ENCODE data around the gene CRYGC. TPM values are rescaled to one million over a fixed set of nuclear protein-coding genes. Genes with fewer than 3 reads are reported as not detected.

The CRYGC gene
- total and polyA plus RNA-seq, 2 of the 13 experiments (the other 11 are each of a cell fraction or from before 2014, with no cell fraction given): 0.20 to 0.27 TPM

- TF ChIP-seq ZBED4 (CRISPR knock-in tag; IDR thresholded peaks at IDR 0.05; ENCODE audit: borderline replicate concordance) (0 out of 2 replicates have a peak, but pooled peaks have one; percentile 14), ERF (CRISPR knock-in tag; IDR thresholded peaks at IDR 0.05) (peak; percentile 21; the same call in 1 of the 2 replicates), ZBTB33 (CRISPR knock-in tag; IDR thresholded peaks at IDR 0.05) (peak; percentile 32; the same call in 1 of the 2 replicates), SP140L (CRISPR knock-in tag; IDR thresholded peaks at IDR 0.05; ENCODE audit: borderline replicate concordance) (no peak), NFATC3 (CRISPR knock-in tag; IDR thresholded peaks at IDR 0.05) (0 out of 2 replicates have a peak, but pooled peaks have one; percentile 54), MAX (IDR thresholded peaks at IDR 0.05) (peak; percentile 80; the same call in 1 of the 2 replicates), ZNF687 (CRISPR knock-in tag; IDR thresholded peaks at IDR 0.05) (peak; percentile 2; the same call in 1 of the 2 replicates), SALL1 (CRISPR knock-in tag; IDR thresholded peaks at IDR 0.05) (peak; percentile 64; the same call in 1 of the 2 replicates), MATR3 (CRISPR knock-in tag; IDR thresholded peaks at IDR 0.05) (no peak), PAWR (CRISPR knock-in tag; IDR thresholded peaks at IDR 0.05; ENCODE audit: borderline replicate concordance) (0 out of 2 replicates have a peak, but pooled peaks have one; percentile 8), SAP130 (CRISPR knock-in tag; IDR thresholded peaks at IDR 0.05; ENCODE audit: low read depth) (peak; percentile 42; the same call in 1 of the 2 replicates), GATAD1 (CRISPR knock-in tag; IDR thresholded peaks at IDR 0.05) (no peak), REST (IDR thresholded peaks at IDR 0.05; ENCODE audit: borderline replicate concordance in 1 of 2, low read depth in 1 of 2, low read length in 2 of 2) (no peak), FOSL2 (CRISPR knock-in tag; IDR thresholded peaks at IDR 0.05) (peak; percentile 32; the same call in 1 of the 2 replicates)
Observed at GRCh38 chr2:208134928-208135586, 5.4 kb upstream of the CRYGC start (continued).

Measured in HepG2 (cell line).